HEK293 (cell line): Measurements from ENCODE around the gene HIRIP3.

Experiments used
- CTCF ChIA-PET: fragments of 350-600 bp; formaldehyde crosslinking; extraction: SDS; loops from one replicate; lab custom pipeline; 2021; ENCODE audit warnings: antibody characterized with exemption; lab: Yijun Ruan, JAX
- POLR2A ChIA-PET: fragments of 300-600 bp; formaldehyde crosslinking; extraction: SDS; loops from one replicate; lab custom pipeline; 2020; ENCODE audit warnings: antibody characterized with exemption, inconsistent platforms; lab: Yijun Ruan, JAX
- H3K27ac ChIP-seq: fragments of 200-500 bp; sonication (Bioruptor generic); 2 replicates; pipeline ENCODE4 v1.5.1; 2014; ENCODE audit warnings: low read depth, low read length, control low read depth, inconsistent platforms; ENCODE audit errors: extremely low read depth
- H3K36me3 ChIP-seq, 2 experiments: fragments of 200-500 bp in 1 of 2; sonication (Bioruptor generic) in 1 of 2; 1 replicate in 1 of 2; 2 replicates in 1 of 2; pipeline ENCODE4 v1.5.1; 2014 to 2017; ENCODE audit warnings: inconsistent platforms in 2 of 2, low read length in 2 of 2; ENCODE audit not compliant: control insufficient read depth in 2 of 2, insufficient read depth in 1 of 2
- H3K4me1 ChIP-seq: fragments of 200-500 bp; sonication (Bioruptor generic); 2 replicates; pipeline ENCODE4 v1.5.1; 2014; ENCODE audit warnings: mild to moderate bottlenecking, low read length, inconsistent platforms; ENCODE audit not compliant: control insufficient read depth, insufficient read depth
- H3K4me3 ChIP-seq: 2 replicates; pipeline ENCODE4 v1.5.1; 2011; ENCODE audit warnings: low read depth, mild to moderate bottlenecking, control low read depth, low read length, moderate library complexity
- H3K9me3 ChIP-seq: fragments of 200-500 bp; sonication (Bioruptor generic); 2 replicates; pipeline ENCODE4 v1.5.1; 2014; ENCODE audit warnings: low read depth, low read length, inconsistent platforms; ENCODE audit not compliant: control insufficient read depth, insufficient read depth
- HIC1 ChIP-seq: fragments of 450-650 bp; formaldehyde crosslinking; IDR thresholded peaks from 2 replicates; pipeline ENCODE4 v1.5.1; 2016; ENCODE audit warnings: missing biosample characterization, missing genetic modification characterization
- KLF17 ChIP-seq: fragments of 450-650 bp; formaldehyde crosslinking; IDR thresholded peaks from 2 replicates; pipeline ENCODE4 v1.5.1; 2016; ENCODE audit warnings: missing biosample characterization, missing genetic modification characterization
- KLF7 ChIP-seq: fragments of 450-650 bp; formaldehyde crosslinking; IDR thresholded peaks from 2 replicates; pipeline ENCODE4 v1.5.1; 2016; ENCODE audit warnings: missing biosample characterization, missing genetic modification characterization, borderline replicate concordance
- PBX3 ChIP-seq: sonication (generic); formaldehyde crosslinking; IDR thresholded peaks from 2 replicates; pipeline ENCODE4 v1.8.1; 2022; ENCODE audit warnings: mild to moderate bottlenecking, moderate library complexity, missing genetic modification reagents
- SETDB1 ChIP-seq: IDR thresholded peaks from one replicate; pipeline ENCODE4 v1.6.1; 2017; ENCODE audit warnings: mild to moderate bottlenecking, low read length, moderate library complexity, mixed read lengths; ENCODE audit not compliant: insufficient read length
- ZBTB21 ChIP-seq: fragments of 450-650 bp; formaldehyde crosslinking; IDR thresholded peaks from 2 replicates; pipeline ENCODE4 v1.5.1; 2017; ENCODE audit warnings: missing biosample characterization, missing genetic modification characterization
- ZBTB8A ChIP-seq: fragments of 450-650 bp; formaldehyde crosslinking; IDR thresholded peaks from 2 replicates; pipeline ENCODE4 v1.5.1; 2016; ENCODE audit warnings: missing biosample characterization, missing genetic modification characterization
- ZEB2 ChIP-seq: fragments of 450-650 bp; formaldehyde crosslinking; IDR thresholded peaks from 2 replicates; pipeline ENCODE4 v1.5.1; 2016; ENCODE audit warnings: missing biosample characterization, missing genetic modification characterization
- ZIC2 ChIP-seq: fragments of 450-650 bp; formaldehyde crosslinking; IDR thresholded peaks from 2 replicates; pipeline ENCODE4 v1.5.1; 2016; ENCODE audit warnings: missing biosample characterization, missing genetic modification characterization
- ZNF169 ChIP-seq: fragments of 450-650 bp; formaldehyde crosslinking; IDR thresholded peaks from 2 replicates; pipeline ENCODE4 v1.5.1; 2016; ENCODE audit warnings: missing biosample characterization, missing genetic modification characterization
- ZNF175 ChIP-seq: fragments of 450-650 bp; formaldehyde crosslinking; IDR thresholded peaks from 2 replicates; pipeline ENCODE4 v1.5.1; 2016; ENCODE audit warnings: missing biosample characterization, missing genetic modification characterization
- ZNF18 ChIP-seq: fragments of 450-650 bp; formaldehyde crosslinking; IDR thresholded peaks from 2 replicates; pipeline ENCODE4 v1.5.1; 2016; ENCODE audit warnings: missing biosample characterization, missing genetic modification characterization
- ZNF214 ChIP-seq: fragments of 450-650 bp; formaldehyde crosslinking; IDR thresholded peaks from 2 replicates; pipeline ENCODE4 v1.5.1; 2017; ENCODE audit warnings: missing biosample characterization, mild to moderate bottlenecking, missing genetic modification characterization, borderline replicate concordance
- ZNF221 ChIP-seq: fragments of 450-650 bp; formaldehyde crosslinking; IDR thresholded peaks from 2 replicates; pipeline ENCODE4 v1.5.1; 2017; ENCODE audit warnings: missing biosample characterization, missing genetic modification characterization, borderline replicate concordance
- ZNF426 ChIP-seq: fragments of 450-650 bp; formaldehyde crosslinking; IDR thresholded peaks from 2 replicates; pipeline ENCODE4 v1.5.1; 2017; ENCODE audit warnings: missing biosample characterization, missing genetic modification characterization, mild to moderate bottlenecking, inconsistent platforms, moderate library complexity
- ZNF530 ChIP-seq: fragments of 450-650 bp; formaldehyde crosslinking; IDR thresholded peaks from 2 replicates; pipeline ENCODE4 v1.5.1; 2016; ENCODE audit warnings: low read depth, missing biosample characterization, missing genetic modification characterization
- ZNF624 ChIP-seq: fragments of 450-650 bp; formaldehyde crosslinking; IDR thresholded peaks from 2 replicates; pipeline ENCODE4 v1.5.1; 2017; ENCODE audit warnings: missing biosample characterization, missing genetic modification characterization
- ZNF639 ChIP-seq: fragments of 450-650 bp; formaldehyde crosslinking; IDR thresholded peaks from 2 replicates; pipeline ENCODE4 v1.5.1; 2016; ENCODE audit warnings: missing biosample characterization, missing genetic modification characterization
- ZNF777 ChIP-seq: fragments of 450-650 bp; formaldehyde crosslinking; IDR thresholded peaks from 2 replicates; pipeline ENCODE4 v1.5.1; 2017; ENCODE audit warnings: missing biosample characterization, missing genetic modification characterization, borderline replicate concordance
- ZNF791 ChIP-seq: fragments of 450-650 bp; formaldehyde crosslinking; IDR thresholded peaks from 2 replicates; pipeline ENCODE4 v1.5.1; 2016; ENCODE audit warnings: missing biosample characterization, missing genetic modification characterization
- ZSCAN16 ChIP-seq: fragments of 450-650 bp; formaldehyde crosslinking; IDR thresholded peaks from 2 replicates; pipeline ENCODE4 v1.5.1; 2016; ENCODE audit warnings: missing biosample characterization, missing genetic modification characterization
- ZSCAN23 ChIP-seq: fragments of 450-650 bp; formaldehyde crosslinking; IDR thresholded peaks from 2 replicates; pipeline ENCODE4 v1.5.1; 2016; ENCODE audit warnings: missing biosample characterization, missing genetic modification characterization
- ZSCAN30 ChIP-seq: fragments of 450-650 bp; IDR thresholded peaks from 2 replicates; pipeline ENCODE4 v1.5.1; 2018; ENCODE audit warnings: missing biosample characterization, mild to moderate bottlenecking, missing genetic modification characterization, moderate library complexity
- ZSCAN4 ChIP-seq: fragments of 450-650 bp; formaldehyde crosslinking; IDR thresholded peaks from 2 replicates; pipeline ENCODE4 v1.5.1; 2017; ENCODE audit warnings: missing biosample characterization, missing genetic modification characterization
- ZXDB ChIP-seq: fragments of 450-650 bp; formaldehyde crosslinking; IDR thresholded peaks from 2 replicates; pipeline ENCODE4 v1.5.1; 2016; ENCODE audit warnings: missing biosample characterization, missing genetic modification characterization

Gene HIRIP3

GRCh38 chr16:29974291-29975133 lies 20.9 kb downstream of the HIRIP3 start (continued):
- TF ChIP-seq KLF17 (tag by site-specific recombination) (0 out of 2 replicates have a peak, but pooled peaks have one; percentile 62), ZSCAN4 (tag by site-specific recombination) (peak; percentile 60), HIC1 (tag by site-specific recombination) (no peak), ZNF426 (no peak), ZXDB (tag by site-specific recombination) (0 out of 2 replicates have a peak, but pooled peaks have one; percentile 2), SETDB1 (no peak), ZBTB8A (tag by site-specific recombination) (no peak), ZNF791 (tag by site-specific recombination) (no peak), ZNF18 (tag by site-specific recombination) (peak; percentile 57; the same call in 1 of the 2 replicates), ZNF777 (tag by site-specific recombination) (no peak), ZNF221 (tag by site-specific recombination) (no peak), ZNF175 (tag by site-specific recombination) (no peak)

- Histone ChIP-seq H3K27ac (peak within 1 kb of the TSS; percentile 76), H3K4me1 (peaks cover 8% of the 10 kb centered on the region), H3K9me3 (no peaks in the 10 kb centered on the region), H3K36me3 (peaks cover 0 to 57% of the 10 kb centered on the region in 2 experiments; a peak in 2 of 3 replicates), H3K4me3 (peak within 1 kb of the TSS; percentile 72)
- POLR2A ChIA-PET: interaction anchor here (0.5 to 5.4 kb wide), 36 partner anchors 9 to 677 kb away, joined by 3 to 58 read pairs (median 5); partner anchors contain the start of genes ASPHD1, HIRIP3, INO80E and KCTD13
- CTCF ChIA-PET: interaction anchor here (0.6 to 3.2 kb wide), 10 partner anchors 11 to 163 kb away, joined by 3 to 13 read pairs (median 4); partner anchors contain the start of genes KCTD13 and TMEM219
- TF ChIP-seq ZEB2 (tag by site-specific recombination) (peak; percentile 87), ZSCAN30 (peak; percentile 14; the same call in 1 of the 2 replicates), ZSCAN23 (0 out of 2 replicates have a peak, but pooled peaks have one; percentile 50), KLF7 (tag by site-specific recombination) (peak; percentile 13; the same call in 1 of the 2 replicates), ZBTB21 (tag by site-specific recombination) (no peak; the same call in 1 of the 2 replicates), ZNF624 (tag by site-specific recombination) (no peak), ZNF169 (no peak), ZNF214 (tag by site-specific recombination) (no peak), ZNF530 (tag by site-specific recombination) (no peak), ZSCAN16 (tag by site-specific recombination) (no peak), ZNF639 (tag by site-specific recombination) (peak; percentile 74), ZIC2 (tag by site-specific recombination) (no peak), PBX3 (CRISPR knock-in tag) (peak; percentile 45; the same call in 1 of the 2 replicates)
Observed at GRCh38 chr16:29973384-29974246, 21.8 kb downstream of the HIRIP3 start, which contains the start of gene TAOK2. TSS of gene TAOK2 (plus strand) at chr16:29973868. CDS start at chr16:29977773, 3,905 bp downstream.
